Left ventricle myocardium inferior (tissue), 1 donor: ENCODE measurements around the gene INSR. TPM values are rescaled to one million over a fixed set of nuclear protein-coding genes. Genes with fewer than 3 reads are reported as not detected.

Experiments used
- DNase-seq: peaks from one replicate; pipeline ENCODE4 v3.0.0-alpha.2; 2020
- H3K27ac ChIP-seq: fragments of 200-600 bp; replicated peaks from 2 replicates; pipeline ENCODE4 v1.8.0; 2021
- H3K27me3 ChIP-seq: fragments of 200-600 bp; 2 replicates; pipeline ENCODE4 v1.8.0; 2021; ENCODE audit warnings: low read depth
- H3K36me3 ChIP-seq: fragments of 200-600 bp; 2 replicates; pipeline ENCODE4 v1.8.0; 2021
- H3K4me1 ChIP-seq: fragments of 200-600 bp; 2 replicates; pipeline ENCODE4 v1.8.0; 2021
- H3K4me3 ChIP-seq: fragments of 200-600 bp; 2 replicates; pipeline ENCODE4 v1.8.0; 2021; ENCODE audit warnings: mild to moderate bottlenecking, moderate library complexity
- H3K9me3 ChIP-seq: fragments of 200-600 bp; replicated peaks from 2 replicates; pipeline ENCODE4 v1.8.0; 2021
- CTCF ChIP-seq: fragments of 200-600 bp; IDR thresholded peaks from 2 replicates; pipeline ENCODE4 v1.8.0; 2021; ENCODE audit warnings: antibody characterized with exemption, mild to moderate bottlenecking, borderline replicate concordance
- intact Hi-C: fragments of 100-400 bp; cut with micrococcal nuclease; formaldehyde crosslinking; loops from one replicate; pipeline ENCODE4 v1.11.0; 2022
- total RNA-seq: library from RNA; stranded (reverse); fragmentation: NEBNext Ultra II Directional; extraction: Animal tissue kit (Norgen Biotek cat#: 25700); gene quantifications from one replicate; pipeline ENCODE4 v1.2.1, GENCODE V29; 2021
- donor health status: DM: no; HTN: yes; CAD: no; lungs with severe emphysema.

INSR gene
- total RNA-seq, 1 donor from 2014 or later, result 85.3 TPM

- H3K4me1 ChIP-seq, result peaks cover 31% of the 10 kb centered on the region
- intact Hi-C loops, result no loop called here
- TF ChIP-seq CTCF, result no peak
- DNase-seq, result no peak
- H3K27ac ChIP-seq, result no peak overlapping the region
- H3K4me3 ChIP-seq, result no peak overlapping the region
- H3K36me3 ChIP-seq, result no peaks in the 10 kb centered on the region
- no peaks in the 10 kb centered on the region for H3K9me3 ChIP-seq
- no peaks in the 10 kb centered on the region for H3K27me3 ChIP-seq
Observed at GRCh38 chr19:7336321-7336973, 42.2 kb upstream of the INSR start.

- H3K27ac ChIP-seq, result peak overlapping the region; percentile 79
- intact Hi-C loops, result no loop called here
Observed at GRCh38 chr19:7333198-7334118, 39.2 kb upstream of the INSR start.

GRCh38 chr19:7331446-7331845, 37.2 kb upstream of the INSR start:
- no peaks in the 10 kb centered on the region for H3K9me3 ChIP-seq

More at GRCh38 chr19:7333198-7334118, 39.2 kb upstream of the INSR start:
- Histone ChIP-seq H3K27me3 (no peaks in the 10 kb centered on the region), H3K4me1 (peaks cover 31% of the 10 kb centered on the region), H3K9me3 (no peaks in the 10 kb centered on the region), H3K36me3 (no peaks in the 10 kb centered on the region), H3K4me3 (no peak overlapping the region)
- DNase-seq, result peak; percentile 29
- TF ChIP-seq CTCF, result no peak

GRCh38 chr19:7328647-7329046, 34.4 kb upstream of the INSR start:
- no peak for DNase-seq
- Histone ChIP-seq H3K27me3 (no peaks in the 10 kb centered on the region), H3K36me3 (no peaks in the 10 kb centered on the region), H3K4me1 (peaks cover 7% of the 10 kb centered on the region), H3K27ac (no peak overlapping the region), H3K9me3 (peaks cover 15% of the 10 kb centered on the region), H3K4me3 (no peak overlapping the region)
- intact Hi-C loops, result no loop called here
- TF ChIP-seq CTCF, result no peak

More at GRCh38 chr19:7331446-7331845, 37.2 kb upstream of the INSR start:
- peaks cover 19% of the 10 kb centered on the region for H3K4me1 ChIP-seq
- no peaks in the 10 kb centered on the region for H3K27me3 ChIP-seq
- TF ChIP-seq CTCF, result no peak
- H3K27ac ChIP-seq, result no peak overlapping the region
- no peaks in the 10 kb centered on the region for H3K36me3 ChIP-seq
- DNase-seq, result no peak
- H3K4me3 ChIP-seq, result no peak overlapping the region
- intact Hi-C loops, result no loop called here

GRCh38 chr19:7327802-7328201, 33.6 kb upstream of the INSR start:
- H3K27ac ChIP-seq, result no peak overlapping the region
- H3K27me3 ChIP-seq, result no peaks in the 10 kb centered on the region
- peaks cover under 1% of the 10 kb centered on the region for H3K4me1 ChIP-seq
- TF ChIP-seq CTCF, result no peak
- no peak for DNase-seq
- peaks cover 15% of the 10 kb centered on the region for H3K9me3 ChIP-seq
- intact Hi-C loops, result no loop called here
- H3K4me3 ChIP-seq, result no peak overlapping the region
- H3K36me3 ChIP-seq, result no peaks in the 10 kb centered on the region
